Dermis microvascular lymphatic vessel endothelial cell (primary cell): ENCODE data around the gene BHLHE41. TPM values are rescaled to one million over a fixed set of nuclear protein-coding genes. Genes with fewer than 3 reads are reported as not detected.

Experiments
- DNase-seq, 2 donors: peaks; one replicate each; pipeline versions ENCODE4 v3.0.0 to v3.0.0-alpha.2; 2010; ENCODE audit warnings: low read depth in 2 of 2
- total RNA-seq: library from RNA; depleted of rRNA; stranded (reverse); fragments of >200 nt; gene quantifications from 2 replicates; pipeline ENCODE4 v1.2.1, GENCODE V29; 2014

BHLHE41 gene
- under 0.01 and 0.13 TPM in 2 replicates for total RNA-seq

DNA sequence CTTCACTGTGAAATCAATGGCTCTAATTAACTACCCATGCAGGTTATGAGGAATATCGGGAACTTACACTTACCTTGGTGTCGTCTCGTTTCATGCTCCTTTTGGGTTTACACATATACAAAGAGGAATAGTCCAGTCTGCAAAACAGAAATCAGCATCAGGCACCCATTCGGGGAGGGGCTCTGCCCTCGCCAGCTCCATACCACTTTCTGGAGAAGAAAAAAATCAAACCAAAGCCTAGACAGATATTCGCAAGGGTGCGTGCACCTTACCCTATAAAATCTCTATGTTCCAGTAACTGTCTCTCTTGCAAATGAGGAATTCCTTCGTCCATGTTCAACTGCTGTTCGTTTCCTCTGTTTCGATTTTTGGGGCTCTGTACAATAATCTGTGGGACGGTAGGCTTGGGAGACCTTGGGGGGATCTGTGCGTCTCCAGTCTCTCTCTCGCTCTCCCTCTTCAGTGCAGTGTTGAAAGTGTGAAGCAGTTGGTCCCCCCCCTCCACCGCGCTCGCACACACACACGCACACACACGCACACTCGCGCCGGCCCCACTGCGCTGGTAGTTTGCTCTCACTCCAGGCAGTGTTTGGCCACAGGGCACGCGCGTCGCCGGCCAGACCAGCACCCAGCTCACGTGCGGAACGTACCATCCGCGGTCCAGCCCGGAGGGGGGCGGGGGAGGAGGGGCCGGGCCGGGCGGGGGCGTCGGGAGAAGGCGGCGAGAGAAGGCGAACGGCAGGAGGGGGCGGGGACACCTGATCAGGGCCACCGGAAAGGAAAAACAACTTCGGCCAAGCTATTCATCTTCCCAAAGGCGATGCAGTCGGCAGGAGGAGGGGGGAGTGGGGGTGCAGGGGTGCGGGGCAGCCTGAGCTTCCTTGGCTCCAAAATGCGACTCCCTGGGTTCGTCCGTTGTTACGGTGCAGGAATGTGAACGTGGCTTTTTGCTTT, at the start of gene BHLHE41:
TSS of gene BHLHE41 (minus strand) at position 592 of the 954 bp plus-strand sequence. CDS start at position 334, 258 bp downstream.
- DNase-seq = peak in 1 of 2 donors; percentile 63

DNA sequence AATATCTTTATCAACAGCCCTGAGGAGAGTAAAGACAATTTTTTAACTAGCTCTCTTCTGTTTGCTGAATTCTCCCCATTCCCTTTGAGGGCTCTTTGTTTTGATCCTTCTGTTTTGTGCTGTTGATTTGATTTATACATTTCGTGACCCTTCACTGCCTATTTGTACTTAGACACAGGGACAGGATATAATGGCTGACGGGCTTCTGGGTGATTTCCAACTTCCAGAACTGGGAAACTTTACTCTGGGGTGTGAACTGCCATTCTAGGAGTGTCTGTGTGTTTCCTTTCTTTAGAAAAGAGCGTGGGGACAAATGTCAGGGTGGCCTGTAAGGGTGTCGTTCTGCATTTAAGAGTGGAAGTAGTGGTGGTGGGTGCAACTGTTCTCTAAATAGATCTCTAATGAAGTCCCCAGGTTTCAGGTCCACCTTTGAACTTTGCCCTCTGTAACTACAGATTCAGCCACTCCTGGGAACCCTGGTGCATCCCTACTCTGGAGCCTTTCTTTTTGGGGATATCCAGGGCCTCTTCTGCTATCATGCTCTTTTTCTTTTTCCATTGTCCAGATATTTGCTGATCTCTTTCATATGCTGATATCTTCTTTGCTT, 48.2 kb upstream of the BHLHE41 start:
- DNase-seq = peak in 1 of 2 donors; percentile 20

DNA sequence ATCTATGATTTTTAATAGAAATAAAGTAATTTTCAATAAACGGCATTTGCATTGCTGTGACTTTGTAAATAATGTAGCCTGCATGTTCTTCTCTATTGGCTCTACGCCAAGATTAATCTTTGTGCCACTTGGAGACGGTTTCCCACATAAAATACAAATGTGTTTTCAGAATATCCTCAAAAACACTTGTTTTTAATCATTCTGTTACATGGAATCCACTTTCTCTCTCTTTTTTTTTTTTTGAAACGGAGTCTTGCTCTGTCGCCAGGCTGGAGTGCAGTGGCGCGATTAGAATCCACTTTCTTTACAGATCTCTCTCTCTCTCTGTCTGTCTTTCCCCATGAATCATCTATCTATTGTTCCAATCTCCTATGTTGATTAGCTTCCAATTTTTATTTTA, 47.7 kb upstream of the BHLHE41 start:
- peak in 1 of 2 donors; percentile 12 for DNase-seq

DNA sequence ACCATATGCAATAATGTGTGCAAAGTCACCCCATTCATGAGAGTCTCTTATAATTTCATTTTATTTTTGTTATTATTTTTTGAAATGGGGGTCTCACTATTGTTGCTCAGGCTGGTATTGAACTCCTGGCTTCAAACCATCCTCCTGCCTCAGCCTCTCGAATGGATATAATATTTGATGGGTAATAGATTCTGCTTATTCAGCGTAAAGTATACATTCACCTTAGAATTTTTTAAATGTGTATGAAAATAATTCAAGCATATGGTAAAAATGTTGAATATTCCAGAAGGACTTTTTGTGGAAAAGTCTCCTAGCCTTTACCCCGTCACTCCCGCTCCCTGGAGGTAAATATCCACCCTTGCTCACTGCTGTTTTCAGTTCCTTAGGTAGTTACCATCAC, 47.2 kb upstream of the BHLHE41 start:
- no peak for DNase-seq

DNA sequence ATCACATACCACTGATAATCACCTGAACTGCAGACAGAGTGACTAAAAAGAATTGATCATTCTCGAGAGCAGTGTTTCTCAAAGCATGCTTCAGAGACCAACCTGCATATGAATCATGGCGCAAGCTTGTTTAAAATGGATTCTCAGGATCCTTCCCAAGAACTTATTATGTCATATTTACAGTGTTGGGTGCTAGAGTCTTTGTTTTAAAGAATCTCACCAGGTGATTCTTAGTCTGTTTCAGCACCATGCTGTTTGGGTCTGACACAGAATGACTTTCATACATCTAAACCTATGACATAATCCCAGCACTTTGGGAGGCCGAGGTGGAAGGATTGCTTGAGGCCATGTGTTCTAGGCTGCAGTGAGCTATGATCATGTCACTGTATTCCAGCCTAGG, 39.3 kb upstream of the BHLHE41 start:
- no peak for DNase-seq

DNA sequence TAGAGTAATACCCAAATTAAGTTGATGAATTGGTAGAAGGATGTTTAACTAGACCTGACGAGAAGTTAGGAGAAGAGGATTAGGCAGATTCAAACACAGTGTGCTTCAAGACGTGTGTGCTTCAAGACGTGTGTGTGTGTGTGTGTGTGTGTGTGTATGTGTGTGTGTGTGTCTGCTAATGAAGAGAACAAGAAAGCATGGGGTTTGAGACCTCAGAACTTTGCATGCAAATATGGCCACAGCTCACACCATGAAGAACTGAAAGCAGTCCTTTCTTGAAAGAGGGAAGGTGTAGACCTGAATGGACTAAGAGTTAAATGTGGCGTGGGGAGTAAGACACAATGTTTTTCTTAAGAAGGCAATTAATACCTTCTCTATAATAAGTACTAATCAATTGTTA, 38.1 kb upstream of the BHLHE41 start:
- DNase-seq = no peak

DNA sequence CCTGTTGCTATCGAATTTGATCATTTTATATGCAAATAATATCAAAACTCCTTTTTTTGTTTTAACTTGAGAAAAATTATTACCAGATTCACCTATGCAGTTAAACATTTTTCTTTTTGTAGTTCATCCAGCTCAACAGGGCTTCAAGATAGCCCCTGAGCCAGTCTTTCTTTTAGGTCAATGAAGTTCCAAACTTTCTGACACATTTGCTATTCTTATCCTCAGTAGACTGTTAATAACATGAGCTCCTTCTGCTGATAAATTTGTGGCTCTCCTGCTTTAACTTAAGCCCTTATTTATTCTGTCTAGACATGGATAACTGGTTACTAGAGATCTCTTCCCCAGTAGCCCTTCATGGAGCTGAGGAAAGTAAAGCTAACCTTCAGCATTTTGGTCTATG, 37.3 kb upstream of the BHLHE41 start:
- DNase-seq = no peak

DNA sequence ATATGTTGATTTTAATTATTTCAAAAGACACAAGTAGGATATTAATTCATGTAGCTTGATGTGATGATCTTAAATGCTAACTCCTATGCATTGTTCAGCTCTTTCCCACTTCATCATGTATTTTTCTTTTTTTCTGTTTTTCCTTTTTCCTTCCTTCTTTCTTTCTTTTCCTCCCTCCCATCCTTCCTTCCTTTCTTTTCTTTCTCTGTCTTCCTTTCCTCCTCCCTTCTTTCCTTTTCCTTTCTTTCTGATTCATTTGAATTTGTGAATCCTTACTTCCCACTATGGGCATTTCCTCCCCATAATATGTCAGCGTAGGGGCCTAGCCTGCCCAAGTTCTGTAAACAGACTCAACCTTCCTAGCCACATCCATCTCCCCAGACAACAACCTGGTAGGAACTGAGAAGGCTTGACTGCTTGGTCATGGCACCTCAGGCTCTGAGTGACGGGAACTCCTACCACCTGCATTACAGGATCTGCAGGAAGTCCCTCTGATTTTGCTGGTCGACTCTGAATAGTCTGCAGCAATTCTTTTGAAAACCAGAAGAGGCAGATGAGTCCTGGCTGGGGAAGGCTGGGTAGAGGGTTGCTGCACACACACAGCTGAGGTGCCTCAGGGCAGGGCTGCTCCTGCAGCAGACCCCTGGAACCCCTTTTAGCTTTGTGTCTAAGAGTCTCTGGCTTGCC, 33.4 kb upstream of the BHLHE41 start:
- DNase-seq = no peak

DNA sequence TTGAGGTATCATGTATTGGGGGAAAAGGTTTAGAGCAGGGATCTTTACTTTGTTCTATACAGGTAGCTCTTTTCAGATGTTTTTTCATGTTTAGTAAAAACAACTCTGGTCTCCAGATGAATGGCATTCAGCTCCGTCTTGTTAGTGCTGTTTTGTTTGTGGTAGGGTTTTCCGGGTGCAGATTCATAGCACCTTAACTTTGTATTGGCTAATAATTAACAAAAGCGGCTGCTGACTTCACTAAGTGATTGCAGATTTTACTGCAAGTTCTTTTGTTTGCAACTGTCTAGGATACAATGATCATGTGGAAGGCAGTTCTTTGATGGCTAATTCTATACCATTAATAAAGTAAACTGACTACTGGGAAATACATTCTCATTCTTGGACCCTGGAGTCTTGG, 32.2 kb upstream of the BHLHE41 start:
- no peak for DNase-seq

DNA sequence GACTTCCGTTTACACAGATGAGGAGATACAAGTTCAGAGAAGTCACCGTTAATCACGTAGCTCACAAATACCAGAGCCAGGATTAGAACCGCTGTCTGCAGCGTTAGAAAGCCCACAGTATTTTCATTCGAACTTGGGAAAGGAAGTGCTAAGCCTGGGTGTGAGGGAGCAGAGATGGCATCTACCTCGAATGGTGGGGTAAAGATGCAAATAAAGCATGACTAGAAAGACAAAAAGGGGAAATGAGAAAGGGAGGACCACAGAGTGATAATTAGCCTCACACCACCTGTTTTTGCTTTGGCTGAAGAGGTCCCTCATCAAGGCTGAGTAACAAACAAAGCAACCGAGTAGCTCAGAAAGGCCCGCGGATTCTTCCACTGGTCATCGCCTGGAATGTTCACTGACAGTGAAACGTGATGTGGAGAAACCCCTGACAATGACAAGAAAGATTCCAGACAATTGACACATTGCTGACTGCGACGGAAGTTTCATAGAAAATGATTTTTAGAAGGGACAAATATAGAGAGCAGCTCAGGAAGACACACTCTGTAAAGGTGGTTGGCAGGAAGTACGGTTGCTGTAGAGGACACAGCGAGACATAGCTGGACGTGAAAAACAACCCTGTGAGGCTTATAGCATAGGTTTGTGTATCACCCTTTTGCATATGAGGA, 31.5 kb upstream of the BHLHE41 start:
- DNase-seq = peak; percentile 13 to 28

DNA sequence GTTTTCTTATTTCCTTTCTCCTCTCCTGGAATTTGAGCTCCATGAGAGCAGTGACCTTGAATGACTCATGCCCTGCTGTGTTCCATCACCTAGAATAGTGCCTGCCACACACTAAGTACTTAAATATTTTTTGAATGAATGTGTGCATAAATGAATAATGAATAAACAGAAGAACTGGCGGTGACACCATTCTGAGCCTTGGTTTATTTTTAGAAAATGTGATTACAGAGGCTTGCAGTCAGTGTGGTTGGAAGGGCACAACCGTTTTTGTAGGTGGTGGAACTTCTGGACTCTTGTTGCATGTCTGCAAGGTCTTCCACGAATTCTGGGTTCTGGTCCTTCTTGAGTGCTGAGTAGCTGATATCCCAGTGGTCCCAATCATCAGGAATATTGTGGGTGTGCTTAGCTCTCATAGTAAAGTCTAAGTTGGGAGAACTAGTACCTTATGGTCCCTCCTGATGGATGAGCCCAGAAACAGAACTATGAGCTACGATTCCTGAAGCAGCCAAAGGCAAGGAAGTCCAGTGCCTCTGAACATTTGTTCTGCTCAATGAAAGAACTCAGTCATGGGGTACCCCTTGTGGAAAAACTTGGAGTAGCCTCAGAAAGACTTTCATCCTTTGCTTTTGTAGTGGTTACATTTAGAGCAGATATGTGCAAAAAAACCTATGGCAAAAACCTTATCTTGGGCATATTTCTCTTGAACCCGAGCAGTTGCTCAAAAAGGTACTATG, 28.8 kb upstream of the BHLHE41 start:
- peak; percentile 49 to 90 for DNase-seq

DNA sequence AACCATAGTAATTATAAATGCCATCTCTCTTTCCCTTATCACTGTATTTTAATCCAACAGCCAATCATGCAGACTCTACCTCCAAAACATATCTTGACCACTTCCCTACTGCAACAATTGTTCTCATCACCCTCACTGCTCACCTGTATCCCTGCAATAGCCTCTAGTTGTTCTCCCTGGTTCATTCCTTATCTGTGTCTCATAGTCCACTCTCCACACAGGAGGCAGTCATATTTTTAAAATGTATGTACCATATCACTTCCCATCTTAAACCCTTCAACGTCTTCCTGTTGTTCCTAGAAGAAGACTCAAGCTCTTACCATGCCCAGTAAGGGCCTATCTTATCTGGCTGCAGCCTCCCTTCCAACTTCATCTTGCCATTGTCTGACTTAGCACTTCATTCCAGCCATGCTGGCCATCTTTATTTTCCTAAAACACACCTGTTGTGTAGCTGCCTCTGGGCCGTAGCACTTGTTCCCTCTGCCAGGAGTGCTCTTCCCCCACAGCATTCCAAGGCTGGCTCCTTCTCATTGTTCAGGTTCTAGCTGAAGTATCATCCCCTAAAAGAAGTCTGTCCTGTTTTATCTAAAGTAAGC, 27.8 kb upstream of the BHLHE41 start:
- DNase-seq = no peak

DNA sequence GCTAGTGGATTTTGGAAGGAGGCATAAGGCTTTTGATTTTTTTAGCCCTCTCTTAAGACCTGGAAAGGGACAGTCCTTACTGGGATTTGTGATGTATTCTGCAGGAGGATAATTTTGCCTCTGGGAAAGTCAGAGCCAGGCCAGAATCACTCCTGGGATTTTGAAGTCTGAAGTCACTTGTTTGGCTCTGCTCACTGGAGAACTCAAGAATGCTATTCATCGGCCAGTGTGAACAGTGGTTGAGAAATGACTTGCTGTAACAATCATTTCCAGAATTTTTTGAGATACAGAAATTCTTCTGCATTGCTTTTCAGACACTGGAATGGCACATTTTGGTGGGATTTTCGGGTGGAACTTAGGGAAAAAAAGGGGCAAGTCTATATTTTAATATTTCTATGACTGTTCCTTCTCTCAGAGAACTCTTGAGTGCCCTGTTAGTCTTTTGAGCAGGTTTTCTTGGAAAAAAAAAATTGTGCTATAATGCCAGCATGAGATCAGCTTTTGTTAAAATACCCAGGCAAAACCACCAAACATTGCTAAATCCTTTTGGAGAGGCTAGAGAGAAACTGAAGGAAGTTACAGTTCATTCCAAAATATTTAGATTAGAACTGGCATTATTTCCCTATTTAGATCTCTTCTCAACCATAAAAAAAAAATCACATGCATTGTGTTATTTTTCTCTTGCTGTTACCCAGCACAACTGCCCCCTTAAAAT, 26.1 kb upstream of the BHLHE41 start:
- DNase-seq = no peak

DNA sequence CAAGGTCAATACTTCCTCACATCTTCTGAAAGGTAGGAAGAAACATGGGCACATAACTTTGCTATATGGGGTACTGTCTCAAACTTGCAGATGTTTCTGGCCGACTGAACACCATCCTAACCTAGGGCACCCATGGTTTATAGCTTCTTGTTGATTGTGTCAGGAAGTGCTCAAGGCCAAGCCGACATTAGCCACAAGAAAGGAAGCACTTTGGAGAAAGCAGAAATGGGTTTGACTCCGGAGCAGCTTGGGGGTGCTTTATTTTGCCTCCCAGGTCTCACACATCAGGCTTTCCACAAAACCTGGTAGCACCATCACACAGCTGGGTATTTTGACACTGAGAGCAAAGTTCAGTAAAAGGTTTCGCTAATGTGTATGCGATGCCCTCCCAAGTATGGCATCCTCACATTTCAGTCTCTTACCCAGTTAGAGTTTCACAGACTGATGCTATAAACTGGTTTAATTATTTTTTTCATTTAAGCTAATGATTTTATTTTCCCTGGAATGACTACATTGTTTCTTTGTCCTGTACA, 25.2 kb upstream of the BHLHE41 start:
- no peak for DNase-seq

DNA sequence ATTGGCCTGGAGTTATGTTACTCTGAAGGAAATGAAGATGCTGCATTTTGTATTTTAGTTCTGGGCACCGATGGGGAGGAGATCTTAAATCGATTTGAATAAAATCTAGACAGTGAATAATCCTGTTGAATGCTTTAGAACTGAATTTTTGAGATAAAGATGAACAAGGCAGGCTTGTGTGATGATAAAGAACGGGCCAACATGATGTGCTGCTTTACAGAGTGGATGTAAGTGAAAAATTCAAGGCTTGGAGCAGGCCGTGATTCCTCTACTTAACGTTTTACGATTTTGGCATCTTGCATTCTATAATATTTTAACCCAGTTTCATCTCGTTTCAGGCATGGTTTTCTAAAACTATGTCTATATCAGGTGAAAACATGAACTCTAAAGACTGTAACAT, 23.5 kb upstream of the BHLHE41 start:
- DNase-seq = no peak

DNA sequence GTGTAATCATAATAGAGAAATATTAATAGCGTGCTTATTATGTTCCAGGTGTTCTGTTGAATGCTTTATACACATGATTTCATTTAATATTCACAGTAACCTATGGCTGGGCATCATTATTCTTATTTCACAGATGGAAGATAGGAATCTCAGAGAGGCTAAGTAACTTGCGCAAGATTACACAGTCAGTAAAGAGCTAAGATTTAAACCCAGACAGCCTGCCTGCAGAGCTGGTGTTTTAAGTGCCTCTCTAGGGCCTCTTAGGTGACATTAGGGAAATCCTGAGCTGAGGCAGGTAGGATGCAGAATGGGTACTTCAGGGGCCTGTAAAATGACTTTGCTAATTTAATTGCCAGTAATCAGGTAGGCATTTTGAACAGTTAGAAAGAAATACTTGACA, 18.5 kb upstream of the BHLHE41 start:
- DNase-seq = no peak

DNA sequence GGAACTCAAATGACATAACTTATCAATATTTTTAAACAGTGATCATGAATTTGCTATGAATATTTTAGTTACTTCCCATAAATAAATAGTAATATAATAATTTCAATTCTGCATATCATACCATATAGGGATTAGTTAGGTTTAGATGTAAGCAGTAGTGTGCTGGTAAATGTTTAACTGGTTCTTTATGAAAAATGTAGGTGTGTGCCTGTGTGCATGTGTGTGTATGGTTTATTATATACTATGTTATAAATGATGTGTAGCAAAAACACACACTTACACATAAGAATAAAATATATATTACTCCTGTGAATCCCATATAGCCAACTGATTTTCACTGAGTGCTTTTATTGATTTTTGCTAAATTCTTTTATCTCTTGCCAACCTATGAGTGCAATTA, 14.0 kb upstream of the BHLHE41 start:
- no peak for DNase-seq

DNA sequence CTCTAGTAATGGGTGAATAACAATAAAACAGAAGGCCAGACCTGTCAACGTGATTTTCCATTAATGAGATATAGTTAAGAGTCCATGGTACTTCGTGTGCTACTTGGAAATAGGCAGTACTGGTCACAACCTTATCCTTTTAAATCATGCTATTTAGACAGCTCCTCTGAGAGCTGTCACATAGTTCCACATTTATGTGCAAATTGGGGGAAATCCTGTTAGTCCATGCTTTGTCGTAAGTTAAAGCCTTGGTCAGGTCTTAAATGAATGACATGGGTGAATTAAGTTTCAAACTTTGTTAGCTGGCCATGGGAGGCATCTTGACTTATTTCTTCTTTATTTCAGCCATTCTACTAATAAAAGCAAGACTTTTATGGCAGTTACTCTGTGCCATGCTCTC, 11.9 kb upstream of the BHLHE41 start:
- DNase-seq = no peak

DNA sequence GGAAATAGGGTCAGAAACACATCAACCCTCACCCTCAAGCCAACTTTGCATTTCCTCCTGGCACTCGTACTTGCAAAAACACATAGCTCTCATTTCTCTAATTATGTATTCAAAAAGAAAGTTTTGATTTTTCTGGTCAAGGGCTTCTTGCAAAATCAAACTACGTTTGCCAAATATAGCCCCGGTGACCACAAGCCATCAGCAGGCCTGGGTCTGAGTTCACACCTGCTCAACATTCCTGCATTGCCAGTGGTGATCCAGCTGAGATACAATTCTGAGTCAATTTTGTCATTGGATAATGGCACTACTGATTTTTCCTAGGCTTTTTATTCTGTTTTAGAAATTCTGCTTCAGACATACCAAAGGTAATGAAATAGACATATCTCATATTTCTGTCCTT, 10.7 kb upstream of the BHLHE41 start:
- DNase-seq = no peak

DNA sequence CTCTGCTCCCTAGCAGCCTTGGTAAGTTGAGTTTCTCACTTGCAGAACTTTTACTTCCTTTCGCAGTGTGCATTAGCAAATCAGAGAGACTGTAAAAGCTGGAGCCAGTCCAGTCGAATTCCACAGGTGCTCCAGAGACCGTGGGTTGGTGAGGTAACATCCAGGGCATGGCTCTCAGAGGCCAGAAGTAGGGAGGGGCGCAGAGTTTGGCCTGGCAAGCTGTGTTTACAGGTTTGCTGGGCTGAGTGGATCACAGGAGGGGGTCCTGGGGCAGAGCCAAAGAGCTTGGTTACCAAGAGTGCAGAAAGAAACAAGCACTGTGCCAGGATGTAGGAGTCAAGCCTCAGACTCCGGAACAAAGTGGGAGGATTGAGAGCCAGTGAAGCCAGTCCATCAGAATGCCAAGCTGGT, 10.2 kb upstream of the BHLHE41 start:
- DNase-seq = no peak
